HG02981 (cell line): ENCODE data around the gene KSR2.
A peak's percentile ranks its signal among the peaks of the same experiment; 100 is the strongest.
"Not testable (repeated sequence)": the region's sequence is repeated elsewhere in the genome, so short reads cannot be mapped to it uniquely, and the experiment has no call there.

Experiments
- ATAC-seq: cut with Tn5 transposase; IDR thresholded peaks from one replicate; pipeline ENCODE4 v1.9.1; 2021; ENCODE audit warnings: mild to moderate bottlenecking, moderate library complexity; ENCODE audit not compliant: unreplicated experiment

The KSR2 gene

GRCh38 chr12:117892441-117892840, 76.3 kb downstream of the KSR2 start:
- no peak for ATAC-seq

- not testable (repeated sequence) for ATAC-seq
Observed at GRCh38 chr12:117891265-117891664, 77.5 kb downstream of the KSR2 start.

- no peak for ATAC-seq
Observed at GRCh38 chr12:117890644-117891043, 78.1 kb downstream of the KSR2 start.

GRCh38 chr12:117890137-117890536, 78.7 kb downstream of the KSR2 start:
- no peak for ATAC-seq

- ATAC-seq = no peak
Observed at GRCh38 chr12:117889098-117889497, 79.7 kb downstream of the KSR2 start.

- ATAC-seq = no peak
Observed at GRCh38 chr12:117885211-117885610, 83.6 kb downstream of the KSR2 start.

GRCh38 chr12:117884161-117884560, 84.6 kb downstream of the KSR2 start:
- ATAC-seq = no peak

- ATAC-seq = no peak
Observed at GRCh38 chr12:117882603-117883184, 86.1 kb downstream of the KSR2 start.

- no peak for ATAC-seq
Observed at GRCh38 chr12:117882181-117882580, 86.6 kb downstream of the KSR2 start.

- no peak for ATAC-seq
Observed at GRCh38 chr12:117881517-117881916, 87.3 kb downstream of the KSR2 start.

GRCh38 chr12:117878605-117879004, 90.2 kb downstream of the KSR2 start:
- ATAC-seq = no peak

GRCh38 chr12:117876436-117876816, 92.4 kb downstream of the KSR2 start:
- no peak for ATAC-seq

GRCh38 chr12:117875744-117876435, 92.9 kb downstream of the KSR2 start:
- ATAC-seq = peak; percentile 62

GRCh38 chr12:117874842-117875434, 93.9 kb downstream of the KSR2 start:
- ATAC-seq = peak; percentile 60

GRCh38 chr12:117874198-117874597, 94.6 kb downstream of the KSR2 start:
- not testable (repeated sequence) for ATAC-seq

GRCh38 chr12:117872546-117873169, 96.1 kb downstream of the KSR2 start:
- no peak for ATAC-seq

GRCh38 chr12:117869551-117869950, 99.2 kb downstream of the KSR2 start:
- no peak for ATAC-seq

- ATAC-seq = no peak
Observed at GRCh38 chr12:117867348-117867747, 101.4 kb downstream of the KSR2 start.

GRCh38 chr12:117865505-117865904, 103.3 kb downstream of the KSR2 start:
- no peak for ATAC-seq

- ATAC-seq = no peak
Observed at GRCh38 chr12:117863002-117863709, 105.6 kb downstream of the KSR2 start.

GRCh38 chr12:117861691-117862090, 107.1 kb downstream of the KSR2 start:
- ATAC-seq = no peak
